ENCODE data around the gene C3orf22.

C3orf22 gene

DNA sequence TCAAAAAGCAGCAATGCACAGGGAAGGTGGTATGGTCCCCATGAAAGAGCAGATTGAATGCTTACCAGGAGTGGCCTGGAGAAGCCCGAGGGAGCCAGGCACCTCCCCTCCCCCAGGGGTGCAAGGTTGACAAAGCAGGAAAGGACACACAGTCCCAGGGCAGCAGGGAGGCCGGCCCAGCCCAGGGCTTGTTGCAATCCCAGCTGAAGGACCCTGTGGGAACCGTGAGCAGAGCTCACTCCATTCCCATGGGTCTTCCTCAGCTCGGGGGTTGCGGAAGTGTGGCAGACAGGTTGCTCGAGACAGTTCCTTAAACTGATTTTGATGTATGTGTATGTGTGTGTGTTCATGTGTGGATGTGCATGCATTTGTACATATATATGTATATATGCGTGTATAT lies 57.0 kb downstream of the C3orf22 start:
- intact Hi-C loops (cut with DNase I): no loop called here
- DNase-seq: no peak

DNA sequence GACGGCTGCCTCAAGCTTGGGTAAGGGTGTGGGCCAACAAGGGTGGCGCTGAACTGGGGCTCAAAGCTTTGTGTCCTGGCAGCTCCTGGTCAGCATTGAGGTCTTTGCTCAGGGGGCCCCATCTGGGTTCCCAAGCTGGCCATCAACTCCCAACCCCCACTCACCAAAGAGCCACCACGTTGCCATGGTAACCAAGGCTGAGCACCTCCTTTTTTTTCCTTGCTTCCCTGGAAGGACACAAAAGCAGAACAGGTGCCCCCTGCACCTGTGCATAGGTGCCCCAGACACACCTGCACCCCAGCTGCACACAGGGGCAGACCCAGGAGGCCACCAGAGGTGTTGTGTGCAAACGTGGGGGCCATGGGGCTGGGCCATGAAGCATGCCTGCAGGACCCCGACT lies 57.7 kb downstream of the C3orf22 start:
- intact Hi-C loops (cut with DNase I): no loop called here
- DNase-seq: no peak

DNA sequence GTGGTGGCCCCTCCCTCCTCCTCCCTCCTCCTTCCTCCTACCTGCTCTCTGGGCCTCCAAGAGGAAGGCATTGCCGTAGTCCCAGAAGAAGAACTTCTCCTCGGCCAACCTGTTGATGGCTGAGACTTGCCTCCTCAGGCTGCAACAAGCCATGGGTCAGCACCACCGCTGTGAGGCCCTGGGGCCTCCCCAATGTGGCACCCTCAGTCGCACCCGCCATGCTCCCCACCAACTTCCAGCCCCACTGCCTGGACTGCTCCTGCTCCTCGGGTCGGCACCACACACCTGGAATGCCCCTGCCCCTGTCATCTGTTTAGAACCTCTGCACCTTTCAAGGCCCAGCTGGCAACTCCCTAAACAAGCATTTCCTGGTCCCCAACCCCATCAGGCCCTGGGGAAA lies 58.7 kb downstream of the C3orf22 start:
- intact Hi-C loops (cut with DNase I): no loop called here
- no peak for DNase-seq
